ENCODE results near the gene CCDC40.

The CCDC40 gene

GRCh38 chr17:80138856-80139426 is 102.5 kb downstream of the CCDC40 start:
- in situ Hi-C loops (cut with MboI; ENCODE audit: low pct_unique_long_range_greater_than_20kb, low sequenced_read_pairs, unreplicated experiment), result no loop called here
- no peak for DNase-seq (ENCODE audit: low spot score)
- no peak for TF ChIP-seq CTCF (IDR thresholded peaks at IDR 0.05; ENCODE audit: extremely low read depth, insufficient read depth, missing control alignments)

- no peak for TF ChIP-seq CTCF (IDR thresholded peaks at IDR 0.05; ENCODE audit: extremely low read depth, insufficient read depth, missing control alignments)
- no peak for DNase-seq (ENCODE audit: low spot score)
- in situ Hi-C loops (cut with MboI; ENCODE audit: low pct_unique_long_range_greater_than_20kb, low sequenced_read_pairs, unreplicated experiment), result no loop called here
Measured at GRCh38 chr17:80141463-80142165, 105.2 kb downstream of the CCDC40 start.

GRCh38 chr17:80142929-80143328 is 106.5 kb downstream of the CCDC40 start:
- no peak for TF ChIP-seq CTCF (IDR thresholded peaks at IDR 0.05; ENCODE audit: extremely low read depth, insufficient read depth, missing control alignments)
- in situ Hi-C loops (cut with MboI; ENCODE audit: low pct_unique_long_range_greater_than_20kb, low sequenced_read_pairs, unreplicated experiment), result no loop called here
- no peak for DNase-seq (ENCODE audit: low spot score)

- no peak for DNase-seq (ENCODE audit: low spot score)
- in situ Hi-C loops (cut with MboI; ENCODE audit: low pct_unique_long_range_greater_than_20kb, low sequenced_read_pairs, unreplicated experiment), result no loop called here
- TF ChIP-seq CTCF (IDR thresholded peaks at IDR 0.05; ENCODE audit: extremely low read depth, insufficient read depth, missing control alignments), result no peak
Measured at GRCh38 chr17:80145076-80146075, 108.9 kb downstream of the CCDC40 start.

DNA sequence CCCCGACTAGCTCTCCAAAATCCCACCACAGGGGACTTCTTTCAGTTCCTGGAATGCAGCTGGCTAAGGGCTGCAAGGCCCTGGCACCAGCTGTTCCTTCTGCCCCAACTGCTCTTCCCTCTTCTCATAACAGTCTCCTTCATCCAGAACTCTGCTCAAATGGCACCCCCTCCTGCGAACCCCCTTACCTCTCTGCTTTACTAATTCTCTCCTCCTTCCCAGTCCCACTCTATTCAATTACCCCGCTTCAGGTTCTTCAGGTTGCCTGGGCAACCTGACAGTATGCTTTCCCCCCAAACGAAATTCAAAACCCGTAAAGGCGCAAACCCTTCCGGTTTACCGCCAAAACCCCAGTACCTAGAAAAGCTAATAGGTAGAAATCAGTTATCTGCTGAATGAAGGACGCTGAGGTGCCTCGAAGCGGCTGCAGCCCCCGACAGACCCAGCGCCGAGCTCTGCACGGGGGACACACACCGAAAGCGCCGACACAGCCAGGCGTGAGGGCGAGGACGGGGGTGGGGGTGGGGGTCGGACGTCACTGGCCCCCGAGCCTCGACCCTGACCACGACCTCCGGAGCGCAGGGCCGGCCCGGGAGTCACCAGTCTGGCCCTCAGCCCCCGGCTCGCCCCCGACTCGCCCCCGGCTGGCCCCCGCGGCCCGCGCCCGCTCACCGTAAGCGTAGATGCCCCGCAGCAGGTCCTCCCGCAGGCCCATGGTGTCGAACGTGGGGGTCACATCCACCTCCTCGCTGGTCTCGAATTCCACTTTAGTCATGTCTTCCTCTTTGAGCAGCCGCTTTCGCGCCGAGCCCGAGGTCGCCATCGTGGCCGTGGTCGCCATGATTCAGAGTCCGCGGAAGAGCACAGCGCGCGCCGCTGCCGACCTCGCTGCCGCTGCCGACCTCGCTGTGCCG is 109.9 kb downstream of the CCDC40 start:
- no peak for TF ChIP-seq CTCF (IDR thresholded peaks at IDR 0.05; ENCODE audit: extremely low read depth, insufficient read depth, missing control alignments)
- in situ Hi-C loops (cut with MboI; ENCODE audit: low pct_unique_long_range_greater_than_20kb, low sequenced_read_pairs, unreplicated experiment), result no loop called here
- peak; percentile 58 for DNase-seq (ENCODE audit: low spot score)
